ENCODE measurements around the gene C2orf49. TPM values are rescaled to one million over a fixed set of nuclear protein-coding genes. Genes with fewer than 3 reads are reported as not detected.

Gene C2orf49
- total and polyA plus RNA-seq, 9 of the 15 experiments (the other 6 are each of a cell fraction or from before 2014, with no cell fraction given) = 17.9 to 38.2 (median 25.6) TPM

DNA sequence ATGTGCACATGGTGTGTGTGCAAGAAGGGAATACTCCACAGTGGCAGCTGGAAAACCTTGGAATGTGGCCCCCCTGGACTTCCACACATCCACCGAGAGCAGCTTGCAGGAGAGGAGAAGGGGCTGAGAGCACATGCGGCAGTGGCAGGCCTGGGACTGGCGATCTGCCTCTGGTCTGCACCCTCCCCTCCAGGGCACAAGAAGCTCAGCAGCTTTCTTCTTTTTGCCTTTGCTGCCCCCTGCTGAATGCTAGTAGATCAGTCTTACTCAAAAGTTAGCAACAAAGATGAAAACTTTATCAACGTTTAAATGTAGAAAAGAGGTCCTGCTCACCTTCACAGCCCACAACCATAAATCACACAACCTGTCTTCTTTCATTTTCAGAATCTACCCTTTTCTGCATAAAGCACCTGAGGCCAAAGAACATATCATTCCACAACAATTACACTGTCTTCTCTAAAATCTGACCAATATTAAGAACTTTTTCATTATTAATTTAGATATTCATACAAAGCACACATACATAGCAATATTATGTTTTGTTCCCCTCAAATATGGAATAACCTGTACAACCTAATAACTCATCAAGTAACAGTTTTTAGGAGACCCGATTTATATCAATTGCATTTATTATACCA lies 42.4 kb upstream of the C2orf49 start (continued):
- TF ChIP-seq, protein P1, sequence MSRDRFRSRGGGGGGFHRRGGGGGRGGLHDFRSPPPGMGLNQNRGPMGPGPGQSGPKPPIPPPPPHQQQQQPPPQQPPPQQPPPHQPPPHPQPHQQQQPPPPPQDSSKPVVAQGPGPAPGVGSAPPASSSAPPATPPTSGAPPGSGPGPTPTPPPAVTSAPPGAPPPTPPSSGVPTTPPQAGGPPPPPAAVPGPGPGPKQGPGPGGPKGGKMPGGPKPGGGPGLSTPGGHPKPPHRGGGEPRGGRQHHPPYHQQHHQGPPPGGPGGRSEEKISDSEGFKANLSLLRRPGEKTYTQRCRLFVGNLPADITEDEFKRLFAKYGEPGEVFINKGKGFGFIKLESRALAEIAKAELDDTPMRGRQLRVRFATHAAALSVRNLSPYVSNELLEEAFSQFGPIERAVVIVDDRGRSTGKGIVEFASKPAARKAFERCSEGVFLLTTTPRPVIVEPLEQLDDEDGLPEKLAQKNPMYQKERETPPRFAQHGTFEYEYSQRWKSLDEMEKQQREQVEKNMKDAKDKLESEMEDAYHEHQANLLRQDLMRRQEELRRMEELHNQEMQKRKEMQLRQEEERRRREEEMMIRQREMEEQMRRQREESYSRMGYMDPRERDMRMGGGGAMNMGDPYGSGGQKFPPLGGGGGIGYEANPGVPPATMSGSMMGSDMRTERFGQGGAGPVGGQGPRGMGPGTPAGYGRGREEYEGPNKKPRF (IDR thresholded peaks at IDR 0.05; ENCODE audit: low read depth, low read length) = no peak
- TF ChIP-seq RNF2 (IDR thresholded peaks at IDR 0.05) = no peak
- no peak for TF ChIP-seq ARID2 (IDR thresholded peaks at IDR 0.05)
- TF ChIP-seq ZNF384 (IDR thresholded peaks at IDR 0.05; ENCODE audit: low read depth, low read length) = no peak
- TF ChIP-seq TEAD4 (IDR thresholded peaks at IDR 0.05; ENCODE audit: low read length) = no peak
- no peak for TF ChIP-seq TEAD4 (CRISPR knock-in tag; IDR thresholded peaks at IDR 0.05; ENCODE audit: borderline replicate concordance)
- TF ChIP-seq RAD21 (CRISPR knock-in tag; conservative IDR thresholded peaks at IDR 0.05 in 1 of 2, IDR thresholded peaks at IDR 0.05 in 1 of 2) = peak; percentile 36 to 59

DNA sequence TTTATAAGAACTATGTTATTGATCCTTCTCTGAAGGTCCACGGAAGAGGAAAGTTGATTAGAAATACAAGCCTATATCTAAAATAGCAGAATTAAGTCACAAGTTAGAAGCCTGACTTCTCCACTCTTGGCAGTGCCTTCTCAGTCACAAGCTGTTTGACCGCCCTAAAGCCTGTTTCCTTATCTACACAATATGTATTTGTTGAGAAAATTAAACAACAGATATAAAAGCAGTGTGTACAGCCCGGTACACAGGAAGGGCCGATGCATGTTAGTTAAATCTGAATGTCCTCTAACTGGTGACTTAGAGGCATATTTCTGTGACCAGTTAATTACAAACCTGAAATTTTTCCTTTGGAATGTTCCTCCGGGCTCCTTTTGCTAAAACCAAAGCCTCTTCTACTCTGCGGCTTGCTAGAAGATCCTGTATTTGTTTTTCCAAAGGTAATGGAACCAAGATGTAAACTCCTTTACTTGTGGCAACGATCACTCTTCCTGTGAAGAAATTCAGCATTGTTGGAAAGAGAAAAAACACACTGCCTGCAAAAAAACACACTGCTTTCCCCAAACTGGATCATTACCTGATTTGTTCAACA lies 41.2 kb upstream of the C2orf49 start:
- Histone ChIP-seq H3K36me3 (ENCODE audit: control insufficient read depth, insufficient read depth, low read length) (peaks cover 53% of the 10 kb centered on the region), H3K4me1 (replicated peaks in 1 of 2; ENCODE audit: control insufficient read depth in 2 of 2, insufficient read depth in 2 of 2, low read length in 2 of 2) (no peaks in the 10 kb centered on the region), H3K27me3 (ENCODE audit: control insufficient read depth in 2 of 2, insufficient read depth in 2 of 2, low read length in 2 of 2) (no peaks in the 10 kb centered on the region), H2AFZ (ENCODE audit: low read depth, low read length) (no peak overlapping the region), H3K4me3 (no peak overlapping the region), H3K9me1 (ENCODE audit: control insufficient read depth, insufficient read depth, low read length) (no peaks in the 10 kb centered on the region), H3K9ac (ENCODE audit: insufficient read depth in 1 of 2, low read depth in 2 of 2, low read length in 2 of 2) (no peak overlapping the region), H3K4me2 (ENCODE audit: insufficient read depth, low read length) (no peak overlapping the region), H3K9me3 (replicated peaks; ENCODE audit: control insufficient read depth, insufficient read depth, low read depth, low read length) (no peaks in the 10 kb centered on the region), H4K20me1 (replicated peaks; ENCODE audit: control insufficient read depth, insufficient read depth, low read length) (no peaks in the 10 kb centered on the region; the same call in 1 of the 2 replicates), H3K27ac (ENCODE audit: extremely low read depth, low read depth, low read length) (no peak overlapping the region), H3K79me2 (ENCODE audit: control insufficient read depth, insufficient read depth, low read length) (peaks cover 10% of the 10 kb centered on the region; the same call in 1 of the 3 replicates)
- in situ Hi-C loops (cut with MboI) = no loop called here
- CTCF ChIA-PET (ENCODE audit: low intra/inter-chr PET ratio) = no interaction called here
- intact Hi-C loops (cut with micrococcal nuclease) = loop anchor here (5.0 kb wide), 1 partner anchor 59 kb away; no protein-coding TSS in a partner anchor
- POLR2A ChIA-PET = no interaction called here
- no TSS peak for BruUV-seq (replicated peaks)
- ATAC-seq = no peak
- no peak for DNase-seq (ENCODE audit: extremely low read depth in 1 of 4, low spot score in 3 of 4)
- FAIRE-seq = no peak
- 90% methylated on average over 7 of the region's 7 CpGs for WGBS (ENCODE audit: insufficient coverage, low coverage, missing lambda C conversion rate)
- TF ChIP-seq ZNF311 (CRISPR knock-in tag; IDR thresholded peaks at IDR 0.05) = no peak
- no peak for TF ChIP-seq RAD21 (CRISPR knock-in tag; conservative IDR thresholded peaks at IDR 0.05 in 1 of 2, IDR thresholded peaks at IDR 0.05 in 1 of 2)
- TF ChIP-seq, protein P2, sequence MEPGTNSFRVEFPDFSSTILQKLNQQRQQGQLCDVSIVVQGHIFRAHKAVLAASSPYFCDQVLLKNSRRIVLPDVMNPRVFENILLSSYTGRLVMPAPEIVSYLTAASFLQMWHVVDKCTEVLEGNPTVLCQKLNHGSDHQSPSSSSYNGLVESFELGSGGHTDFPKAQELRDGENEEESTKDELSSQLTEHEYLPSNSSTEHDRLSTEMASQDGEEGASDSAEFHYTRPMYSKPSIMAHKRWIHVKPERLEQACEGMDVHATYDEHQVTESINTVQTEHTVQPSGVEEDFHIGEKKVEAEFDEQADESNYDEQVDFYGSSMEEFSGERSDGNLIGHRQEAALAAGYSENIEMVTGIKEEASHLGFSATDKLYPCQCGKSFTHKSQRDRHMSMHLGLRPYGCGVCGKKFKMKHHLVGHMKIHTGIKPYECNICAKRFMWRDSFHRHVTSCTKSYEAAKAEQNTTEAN (CRISPR knock-in tag; IDR thresholded peaks at IDR 0.05) = no peak
- no peak for TF ChIP-seq SNRNP70 (optimal IDR thresholded peaks at IDR 0.05; ENCODE audit: low read depth, low read length)
- no peak for TF ChIP-seq GATA2 (CRISPR knock-in tag; IDR thresholded peaks at IDR 0.05)
- TF ChIP-seq, protein P3, sequence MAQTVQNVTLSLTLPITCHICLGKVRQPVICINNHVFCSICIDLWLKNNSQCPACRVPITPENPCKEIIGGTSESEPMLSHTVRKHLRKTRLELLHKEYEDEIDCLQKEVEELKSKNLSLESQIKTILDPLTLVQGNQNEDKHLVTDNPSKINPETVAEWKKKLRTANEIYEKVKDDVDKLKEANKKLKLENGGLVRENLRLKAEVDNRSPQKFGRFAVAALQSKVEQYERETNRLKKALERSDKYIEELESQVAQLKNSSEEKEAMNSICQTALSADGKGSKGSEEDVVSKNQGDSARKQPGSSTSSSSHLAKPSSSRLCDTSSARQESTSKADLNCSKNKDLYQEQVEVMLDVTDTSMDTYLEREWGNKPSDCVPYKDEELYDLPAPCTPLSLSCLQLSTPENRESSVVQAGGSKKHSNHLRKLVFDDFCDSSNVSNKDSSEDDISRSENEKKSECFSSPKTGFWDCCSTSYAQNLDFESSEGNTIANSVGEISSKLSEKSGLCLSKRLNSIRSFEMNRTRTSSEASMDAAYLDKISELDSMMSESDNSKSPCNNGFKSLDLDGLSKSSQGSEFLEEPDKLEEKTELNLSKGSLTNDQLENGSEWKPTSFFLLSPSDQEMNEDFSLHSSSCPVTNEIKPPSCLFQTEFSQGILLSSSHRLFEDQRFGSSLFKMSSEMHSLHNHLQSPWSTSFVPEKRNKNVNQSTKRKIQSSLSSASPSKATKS (CRISPR knock-in tag; IDR thresholded peaks at IDR 0.05) = no peak
- TF ChIP-seq SP2 (IDR thresholded peaks at IDR 0.05; ENCODE audit: extremely low read depth, low read depth, low read length, poor library complexity, severe bottlenecking) = no peak

Measured in K562 (cell line).